ENCODE measurements around the gene PDE2A.

PDE2A gene

DNA sequence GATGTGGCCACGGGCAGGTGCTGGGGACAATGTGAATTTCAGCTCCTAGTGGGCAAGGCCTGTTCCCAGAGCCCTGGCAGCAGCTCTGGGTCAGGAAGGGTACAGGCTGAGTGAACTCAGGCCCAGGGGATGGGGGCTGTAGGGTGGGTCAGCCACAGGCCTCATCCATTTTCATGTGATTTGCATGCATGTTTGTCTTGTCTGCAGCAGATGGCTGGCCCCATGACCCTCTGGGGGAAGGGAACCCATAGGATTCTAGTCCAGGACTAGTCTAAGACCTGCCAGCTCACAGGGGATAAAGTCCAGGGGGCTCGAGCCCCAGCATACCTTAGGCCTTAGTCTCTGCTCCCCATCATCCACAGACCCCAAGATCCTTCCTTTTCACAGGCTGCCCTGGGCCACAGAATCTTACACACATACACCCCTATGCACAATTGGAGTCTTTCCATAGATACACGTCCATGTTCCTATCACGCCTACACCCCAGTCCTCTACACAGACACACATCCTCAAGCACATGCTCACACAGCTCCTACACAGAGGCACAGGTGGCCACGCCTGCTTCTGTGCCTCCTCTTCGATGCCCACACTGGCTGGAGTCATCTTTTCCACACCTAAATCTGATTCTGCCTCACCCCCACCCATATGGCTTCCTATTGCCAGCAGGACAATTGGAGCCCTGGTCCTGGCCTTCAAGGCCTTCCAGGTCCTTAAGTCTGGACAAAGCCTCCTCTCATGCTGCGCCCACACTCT lies 25.7 kb downstream of the PDE2A start:
- TF ChIP-seq MYC (IDR thresholded peaks at IDR 0.05; ENCODE audit: low read depth, low read length), result no peak
- TF ChIP-seq, protein P1, sequence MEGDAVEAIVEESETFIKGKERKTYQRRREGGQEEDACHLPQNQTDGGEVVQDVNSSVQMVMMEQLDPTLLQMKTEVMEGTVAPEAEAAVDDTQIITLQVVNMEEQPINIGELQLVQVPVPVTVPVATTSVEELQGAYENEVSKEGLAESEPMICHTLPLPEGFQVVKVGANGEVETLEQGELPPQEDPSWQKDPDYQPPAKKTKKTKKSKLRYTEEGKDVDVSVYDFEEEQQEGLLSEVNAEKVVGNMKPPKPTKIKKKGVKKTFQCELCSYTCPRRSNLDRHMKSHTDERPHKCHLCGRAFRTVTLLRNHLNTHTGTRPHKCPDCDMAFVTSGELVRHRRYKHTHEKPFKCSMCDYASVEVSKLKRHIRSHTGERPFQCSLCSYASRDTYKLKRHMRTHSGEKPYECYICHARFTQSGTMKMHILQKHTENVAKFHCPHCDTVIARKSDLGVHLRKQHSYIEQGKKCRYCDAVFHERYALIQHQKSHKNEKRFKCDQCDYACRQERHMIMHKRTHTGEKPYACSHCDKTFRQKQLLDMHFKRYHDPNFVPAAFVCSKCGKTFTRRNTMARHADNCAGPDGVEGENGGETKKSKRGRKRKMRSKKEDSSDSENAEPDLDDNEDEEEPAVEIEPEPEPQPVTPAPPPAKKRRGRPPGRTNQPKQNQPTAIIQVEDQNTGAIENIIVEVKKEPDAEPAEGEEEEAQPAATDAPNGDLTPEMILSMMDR (IDR thresholded peaks at IDR 0.05; ENCODE audit: low read depth, low read length), result no peak
- no peak for TF ChIP-seq POLR2A (IDR thresholded peaks at IDR 0.05; ENCODE audit: extremely low read depth, insufficient read length)
- TF ChIP-seq, protein P2, sequence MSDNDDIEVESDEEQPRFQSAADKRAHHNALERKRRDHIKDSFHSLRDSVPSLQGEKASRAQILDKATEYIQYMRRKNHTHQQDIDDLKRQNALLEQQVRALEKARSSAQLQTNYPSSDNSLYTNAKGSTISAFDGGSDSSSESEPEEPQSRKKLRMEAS (IDR thresholded peaks at IDR 0.05; ENCODE audit: low read depth, low read length), result no peak
- DNase-seq (ENCODE audit: low read depth), result no peak

DNA sequence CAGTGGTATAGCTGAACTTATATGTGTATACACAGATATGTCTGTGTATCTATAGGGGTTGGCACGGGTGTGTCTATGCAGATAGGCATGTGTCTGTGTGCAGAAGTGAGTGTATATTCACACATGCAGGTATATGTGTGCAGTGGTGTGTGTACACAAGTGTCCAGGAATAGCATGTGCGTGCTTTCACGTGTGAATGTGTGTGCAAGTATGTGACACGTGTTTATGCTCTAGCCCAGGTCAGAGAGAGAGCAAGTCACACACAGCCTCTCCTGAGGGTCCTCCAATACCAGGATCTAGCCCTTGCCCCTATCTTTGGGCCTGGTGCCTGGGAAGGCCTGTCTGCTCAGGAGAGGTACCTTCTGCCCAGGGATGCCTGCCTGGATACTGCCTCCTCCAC lies 26.3 kb downstream of the PDE2A start:
- H3K4me3 ChIP-seq (ENCODE audit: low read depth, low read length), result no peak overlapping the region
- no peak for DNase-seq (ENCODE audit: low read depth)
- no peak for TF ChIP-seq POLR2A (IDR thresholded peaks at IDR 0.05; ENCODE audit: extremely low read depth, insufficient read length)
- TF ChIP-seq MYC (IDR thresholded peaks at IDR 0.05; ENCODE audit: low read depth, low read length), result no peak
- TF ChIP-seq, protein P2 (IDR thresholded peaks at IDR 0.05; ENCODE audit: low read depth, low read length), result no peak
- TF ChIP-seq, protein P1 (IDR thresholded peaks at IDR 0.05; ENCODE audit: low read depth, low read length), result no peak

More for the DNA sequence above, 25.7 kb downstream of the PDE2A start:
- no peak overlapping the region for H3K4me3 ChIP-seq (ENCODE audit: low read depth, low read length)

DNA sequence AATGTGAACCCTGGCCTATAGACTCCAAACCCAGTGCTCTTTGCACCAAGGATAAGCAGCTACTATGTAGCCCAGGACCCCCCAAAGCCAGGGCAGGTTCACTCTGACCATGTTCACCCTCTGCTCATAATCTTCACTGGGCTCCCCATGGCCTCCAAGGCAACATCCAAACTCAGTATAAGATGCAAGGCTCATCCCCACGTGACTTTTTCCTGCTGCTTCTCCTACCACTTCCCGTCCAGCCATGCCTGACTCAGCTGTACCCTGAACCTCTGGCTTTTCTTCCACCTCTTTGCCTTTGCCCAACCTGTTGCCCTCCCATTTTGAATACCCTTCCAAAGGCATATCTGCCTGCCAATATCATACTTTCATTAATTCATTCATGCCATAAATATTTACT lies 27.8 kb downstream of the PDE2A start:
- TF ChIP-seq POLR2A (IDR thresholded peaks at IDR 0.05; ENCODE audit: extremely low read depth, insufficient read length), result no peak
- TF ChIP-seq, protein P1 (IDR thresholded peaks at IDR 0.05; ENCODE audit: low read depth, low read length), result no peak
- TF ChIP-seq, protein P2 (IDR thresholded peaks at IDR 0.05; ENCODE audit: low read depth, low read length), result no peak
- no peak for TF ChIP-seq MYC (IDR thresholded peaks at IDR 0.05; ENCODE audit: low read depth, low read length)
- no peak overlapping the region for H3K4me3 ChIP-seq (ENCODE audit: low read depth, low read length)
- DNase-seq (ENCODE audit: low read depth), result no peak

DNA sequence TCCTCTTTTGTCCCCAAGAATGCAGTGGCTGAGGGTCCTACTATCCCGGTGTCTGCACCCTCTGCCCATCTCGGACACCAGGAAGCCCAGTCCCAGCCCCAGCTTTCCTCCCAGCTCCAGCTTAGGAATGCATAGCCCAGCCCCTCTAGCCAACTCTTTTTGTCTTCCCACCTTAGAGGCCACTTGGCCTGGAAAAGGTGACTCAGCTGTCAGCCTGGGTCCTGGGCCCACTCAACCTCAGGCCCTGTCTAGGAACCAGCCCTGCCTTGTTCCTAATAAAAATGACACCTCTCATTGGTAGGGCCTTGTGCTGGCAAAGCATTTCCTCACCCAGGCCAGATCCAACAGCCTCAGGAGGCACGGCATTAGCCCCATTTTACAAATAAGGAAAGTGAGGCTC lies 28.2 kb downstream of the PDE2A start:
- no peak overlapping the region for H3K4me3 ChIP-seq (ENCODE audit: low read depth, low read length)
- TF ChIP-seq, protein P2 (IDR thresholded peaks at IDR 0.05; ENCODE audit: low read depth, low read length), result no peak
- TF ChIP-seq, protein P1 (IDR thresholded peaks at IDR 0.05; ENCODE audit: low read depth, low read length), result no peak
- TF ChIP-seq POLR2A (IDR thresholded peaks at IDR 0.05; ENCODE audit: extremely low read depth, insufficient read length), result no peak
- TF ChIP-seq MYC (IDR thresholded peaks at IDR 0.05; ENCODE audit: low read depth, low read length), result no peak
- no peak for DNase-seq (ENCODE audit: low read depth)

DNA sequence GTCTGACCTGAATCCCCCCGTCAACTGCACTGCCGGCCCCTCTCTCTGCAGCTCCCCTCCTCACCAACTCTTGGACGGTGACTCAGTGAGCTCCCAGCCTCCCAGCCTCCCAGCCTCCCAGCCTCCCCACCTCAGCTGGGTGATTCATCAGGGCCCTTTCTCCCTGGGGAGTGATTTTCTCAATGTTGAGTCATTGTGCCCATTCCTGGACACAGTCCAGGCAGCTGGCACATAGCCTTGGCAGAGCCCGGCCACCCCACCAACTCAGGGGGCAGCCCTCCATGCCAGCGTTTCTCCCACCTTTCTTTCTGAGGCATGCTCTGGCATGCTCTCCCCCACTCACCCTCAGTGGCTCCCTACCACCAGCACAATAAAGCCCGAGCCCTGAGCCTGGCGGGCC lies 30.7 kb downstream of the PDE2A start:
- TF ChIP-seq, protein P2 (IDR thresholded peaks at IDR 0.05; ENCODE audit: low read depth, low read length), result no peak
- TF ChIP-seq, protein P1 (IDR thresholded peaks at IDR 0.05; ENCODE audit: low read depth, low read length), result no peak
- TF ChIP-seq MYC (IDR thresholded peaks at IDR 0.05; ENCODE audit: low read depth, low read length) (no peak), POLR2A (IDR thresholded peaks at IDR 0.05; ENCODE audit: extremely low read depth, insufficient read length) (no peak)
- peak; percentile 64 for DNase-seq (ENCODE audit: low read depth)
- no peak overlapping the region for H3K4me3 ChIP-seq (ENCODE audit: low read depth, low read length)
